ENCODE measurements around the gene ZNF783. TPM values are rescaled to one million over a fixed set of nuclear protein-coding genes. Genes with fewer than 3 reads are reported as not detected.
"Not testable (repeated sequence)": the region's sequence is repeated elsewhere in the genome, so short reads cannot be mapped to it uniquely, and the experiment has no call there.

ZNF783 gene
- total RNA-seq, 1 experiment from 2014 or later = 11.9 TPM

DNA sequence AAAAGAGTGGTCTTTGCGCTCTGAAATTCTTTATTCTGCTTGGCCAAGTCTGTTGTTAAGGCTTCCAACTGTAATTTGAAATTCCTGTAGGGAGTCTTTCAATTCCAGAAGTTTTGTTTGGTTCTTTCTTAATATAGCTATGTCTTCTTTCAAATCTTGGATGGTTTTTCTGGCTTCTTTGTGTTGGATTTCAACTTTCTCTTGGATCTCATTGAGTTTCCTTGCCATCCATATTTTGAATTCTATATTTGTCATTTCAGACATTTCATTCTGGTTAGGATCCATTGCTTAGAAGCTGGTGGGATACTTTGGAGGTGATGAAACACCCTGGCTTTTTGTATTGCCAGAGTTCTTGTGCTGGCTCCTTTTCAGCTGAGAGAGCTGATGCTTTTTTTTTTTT lies 55.5 kb downstream of the ZNF783 start:
- Histone ChIP-seq H3K4me3 (no peak overlapping the region), H3K9me3 (replicated peaks) (no peaks in the 10 kb centered on the region), H3K36me3 (no peaks in the 10 kb centered on the region), H3K27me3 (peaks cover 5% of the 10 kb centered on the region; the same call in 1 of the 2 replicates), H3K4me1 (no peaks in the 10 kb centered on the region), H3K27ac (no peak overlapping the region)
- DNase-seq = no peak

DNA sequence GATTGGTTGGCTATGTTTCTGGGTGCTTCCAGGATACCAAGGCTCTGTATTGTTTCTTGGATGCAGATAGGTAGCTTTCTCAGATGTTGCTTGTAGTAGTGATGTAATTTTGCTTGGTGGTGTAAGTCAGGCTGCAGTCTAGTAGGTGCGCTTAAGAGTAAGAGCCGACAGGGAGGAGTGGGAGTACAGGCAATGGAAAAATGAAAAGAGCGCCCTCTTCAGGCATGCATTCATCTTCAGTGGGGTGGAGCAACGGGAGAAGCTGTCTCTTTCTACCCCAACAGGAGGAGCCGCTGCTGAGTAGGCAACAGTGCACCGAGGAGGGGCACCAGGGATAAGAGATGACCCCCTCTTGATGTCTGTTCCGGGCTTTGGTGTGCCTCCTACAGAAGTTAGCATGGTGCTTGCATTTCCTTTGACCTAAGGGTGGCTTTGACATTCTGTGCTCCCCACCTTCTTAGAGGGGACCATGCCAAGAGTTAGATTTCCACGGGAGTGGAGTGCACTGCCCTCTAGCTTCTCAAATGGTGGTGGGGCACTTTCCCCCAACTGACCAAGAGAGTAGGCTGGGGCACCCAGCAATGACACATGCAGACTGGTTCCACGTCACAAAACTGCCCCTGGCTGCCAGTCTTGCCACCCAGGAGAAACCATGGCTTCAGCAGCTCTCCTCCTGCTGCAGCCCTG lies 56.1 kb downstream of the ZNF783 start:
- peak in 1 of 2 experiments; percentile 21 for DNase-seq
- H3K4me1 ChIP-seq = no peaks in the 10 kb centered on the region
- H3K27me3 ChIP-seq = peaks cover 5% of the 10 kb centered on the region; the same call in 1 of the 2 replicates
- H3K36me3 ChIP-seq = no peaks in the 10 kb centered on the region
- no peak overlapping the region for H3K4me3 ChIP-seq
- H3K9me3 ChIP-seq (replicated peaks) = no peaks in the 10 kb centered on the region
- no peak overlapping the region for H3K27ac ChIP-seq

DNA sequence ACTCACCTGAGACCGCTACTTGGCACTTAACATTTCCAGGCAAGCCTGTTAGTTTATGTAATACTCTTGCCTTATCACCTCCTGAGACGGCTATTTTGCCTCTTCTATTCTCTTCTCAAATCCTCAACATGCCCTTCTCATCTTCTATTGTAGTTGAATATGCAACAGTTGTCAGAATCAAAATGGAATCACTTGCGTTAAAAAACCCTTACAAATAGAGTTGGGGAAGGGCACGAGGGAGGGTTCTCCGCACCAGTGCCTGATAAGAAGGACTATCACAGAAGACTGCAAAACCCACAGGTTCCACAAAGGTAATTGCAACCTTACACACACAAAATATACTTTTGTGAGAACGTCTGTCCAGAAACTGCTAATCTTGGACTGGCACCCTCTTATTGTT lies 57.4 kb downstream of the ZNF783 start:
- peaks cover 5% of the 10 kb centered on the region; the same call in 1 of the 2 replicates for H3K27me3 ChIP-seq
- H3K27ac ChIP-seq = no peak overlapping the region
- DNase-seq = no peak
- no peaks in the 10 kb centered on the region for H3K9me3 ChIP-seq (replicated peaks)
- no peaks in the 10 kb centered on the region for H3K36me3 ChIP-seq
- H3K4me1 ChIP-seq = no peaks in the 10 kb centered on the region
- no peak overlapping the region for H3K4me3 ChIP-seq

DNA sequence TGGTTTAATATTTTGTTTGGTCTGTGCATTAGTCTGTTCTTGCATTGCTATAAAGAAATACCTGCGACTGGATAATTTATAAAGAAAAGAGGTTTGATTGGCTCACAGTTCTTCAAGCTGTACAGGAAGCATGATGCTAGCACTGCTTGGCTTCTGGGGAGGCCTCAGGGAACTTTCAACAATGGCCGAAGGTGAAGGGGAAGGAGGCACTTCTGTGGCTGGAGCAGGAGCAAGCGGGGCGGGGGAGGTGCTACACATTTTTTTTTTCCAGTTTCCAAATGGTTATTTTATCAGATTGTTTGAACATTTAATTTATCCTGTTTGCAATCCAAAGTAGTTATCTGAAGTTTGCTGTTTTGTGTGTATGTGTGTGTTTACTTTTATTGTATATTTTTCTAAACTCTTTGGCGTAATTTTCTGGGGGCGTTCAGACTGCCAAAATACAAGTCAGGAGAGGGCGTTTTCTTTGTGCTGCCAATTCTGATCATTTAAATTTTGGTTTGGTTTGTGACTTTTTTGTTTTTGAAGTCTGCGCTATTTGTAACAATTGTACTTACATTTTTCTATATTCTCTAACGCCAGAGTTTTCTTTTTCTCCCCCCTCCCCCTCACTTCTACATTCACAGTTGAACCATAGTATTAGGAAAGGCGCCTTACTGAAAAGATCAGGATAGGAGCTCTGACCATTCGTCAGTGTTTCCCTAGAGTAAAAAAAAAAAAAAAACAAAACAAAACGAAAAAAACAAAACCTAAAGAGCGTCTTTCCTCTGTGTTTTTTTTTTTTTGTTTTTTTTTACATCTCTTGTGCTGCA lies 58.5 kb downstream of the ZNF783 start:
- Histone ChIP-seq H3K9me3 (replicated peaks) (peaks cover 5% of the 10 kb centered on the region), H3K27me3 (peaks cover 5% of the 10 kb centered on the region; the same call in 1 of the 2 replicates), H3K4me3 (no peak overlapping the region), H3K4me1 (no peaks in the 10 kb centered on the region), H3K27ac (no peak overlapping the region), H3K36me3 (no peaks in the 10 kb centered on the region)
- DNase-seq = no peak

DNA sequence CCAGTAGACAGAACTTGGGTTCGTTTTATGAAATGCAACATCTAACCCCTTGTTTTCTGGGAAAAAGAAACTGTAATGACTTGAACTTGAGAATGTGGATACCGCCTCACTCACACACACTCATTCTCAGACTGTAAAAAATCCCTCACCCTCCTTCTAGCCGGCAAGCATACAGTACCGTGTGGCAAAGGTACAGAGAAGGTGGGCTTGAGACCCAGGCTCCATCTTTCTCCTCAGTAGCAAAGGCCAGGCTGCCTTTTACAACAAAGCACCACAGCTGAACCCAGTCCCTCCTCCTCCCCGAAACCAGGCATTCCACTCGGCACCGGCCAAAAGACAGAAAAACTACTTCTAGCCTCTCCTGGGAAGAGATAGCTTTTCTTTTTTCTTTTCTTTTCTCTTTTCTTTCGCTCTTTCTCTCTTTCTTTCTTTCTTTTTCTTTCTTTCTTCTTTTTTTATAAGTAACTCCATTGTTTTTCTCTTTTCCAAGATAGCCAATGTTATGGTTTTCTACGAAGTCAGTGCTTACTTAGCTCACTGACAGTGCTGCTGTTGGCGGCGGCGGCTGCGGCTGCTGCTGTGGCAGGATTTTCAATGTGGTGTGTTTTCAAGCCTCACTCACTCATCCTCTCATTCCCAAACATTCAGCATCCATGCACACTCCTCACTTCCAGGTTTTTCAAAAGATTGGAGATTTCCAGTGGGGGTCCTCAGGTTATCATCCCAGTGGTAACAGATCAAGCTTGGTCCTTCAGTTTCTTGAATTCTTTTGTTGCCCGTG lies 59.3 kb downstream of the ZNF783 start:
- not testable (repeated sequence) for DNase-seq; H3K27ac ChIP-seq; H3K9me3 ChIP-seq (replicated peaks); H3K27me3 ChIP-seq; H3K36me3 ChIP-seq; H3K4me1 ChIP-seq
- H3K4me3 ChIP-seq = peak overlapping the region; percentile 34

DNA sequence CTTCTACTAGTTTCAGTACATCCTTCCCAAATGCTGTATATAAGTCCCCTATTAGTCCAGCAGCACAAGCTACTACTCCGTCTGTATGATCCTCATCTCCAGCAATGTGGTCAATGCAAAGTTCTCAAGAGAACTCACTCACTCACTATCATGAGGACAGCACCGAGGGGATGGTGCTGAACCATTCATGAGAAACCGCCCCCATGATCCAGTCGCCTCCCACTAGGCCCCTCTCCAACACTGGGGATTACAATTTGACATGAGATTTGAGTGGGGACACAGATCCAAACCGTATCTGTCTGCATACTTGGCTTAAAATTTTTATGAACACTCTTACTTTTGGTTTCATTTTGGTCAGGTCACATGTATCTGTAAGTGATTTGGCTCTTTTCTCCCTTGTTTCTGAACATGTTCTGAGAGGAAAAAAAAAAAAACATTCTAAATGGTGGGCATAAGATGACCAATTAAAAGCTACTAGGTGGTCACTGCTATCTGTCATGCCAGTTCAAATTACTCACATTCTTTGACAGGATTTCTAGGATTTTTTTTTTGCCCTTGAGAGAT lies 60.1 kb downstream of the ZNF783 start:
- H3K27ac ChIP-seq = no peak overlapping the region
- H3K36me3 ChIP-seq = no peaks in the 10 kb centered on the region
- H3K27me3 ChIP-seq = peaks cover 5% of the 10 kb centered on the region; the same call in 1 of the 2 replicates
- peaks cover 7% of the 10 kb centered on the region for H3K9me3 ChIP-seq (replicated peaks)
- H3K4me1 ChIP-seq = no peaks in the 10 kb centered on the region
- H3K4me3 ChIP-seq = peak overlapping the region; percentile 34
- no peak for DNase-seq

DNA sequence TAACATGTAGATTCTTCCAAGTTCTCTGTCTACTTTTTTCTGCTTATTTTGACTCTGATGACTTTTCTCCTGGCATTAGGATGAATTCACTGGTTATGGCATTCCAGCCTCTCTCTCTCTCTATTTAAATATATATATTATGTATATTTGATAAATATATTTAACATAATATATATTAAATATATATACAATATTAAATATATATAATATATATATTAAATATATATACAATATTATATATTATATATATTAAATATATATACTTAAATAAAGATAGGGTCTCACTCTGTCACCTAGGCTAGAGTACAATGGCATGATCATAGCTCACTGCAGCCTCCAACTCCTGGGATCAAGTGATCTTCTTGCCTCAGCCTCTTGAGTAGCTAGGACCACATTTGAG lies 60.7 kb downstream of the ZNF783 start:
- Histone ChIP-seq H3K9me3 (replicated peaks) (peaks cover 7% of the 10 kb centered on the region), H3K36me3 (no peaks in the 10 kb centered on the region), H3K4me3 (no peak overlapping the region), H3K27me3 (peaks cover 5% of the 10 kb centered on the region; the same call in 1 of the 2 replicates), H3K27ac (no peak overlapping the region), H3K4me1 (no peaks in the 10 kb centered on the region)
- DNase-seq = no peak

DNA sequence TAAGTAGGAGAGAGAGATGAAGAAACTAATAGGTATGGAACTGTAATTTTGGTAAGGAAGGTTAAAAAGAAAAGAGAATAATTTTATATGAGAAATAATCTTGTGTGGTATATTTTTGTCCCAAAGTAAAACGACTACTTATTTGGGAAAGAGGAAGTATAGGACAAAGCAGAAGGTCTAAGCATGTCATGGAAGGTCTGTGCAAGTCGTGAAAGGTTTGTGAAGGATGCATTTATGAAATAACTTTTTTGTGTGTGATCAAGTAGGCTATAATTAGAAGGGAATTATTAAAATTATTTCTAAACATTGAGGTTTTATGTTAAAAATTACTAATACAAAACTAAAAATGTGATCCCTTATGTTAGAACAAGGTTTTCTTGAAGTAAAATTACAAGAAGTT lies 63.3 kb downstream of the ZNF783 start:
- H3K27me3 ChIP-seq = no peaks in the 10 kb centered on the region
- H3K9me3 ChIP-seq (replicated peaks) = peaks cover 7% of the 10 kb centered on the region
- H3K27ac ChIP-seq = no peak overlapping the region
- H3K36me3 ChIP-seq = no peaks in the 10 kb centered on the region
- no peak overlapping the region for H3K4me3 ChIP-seq
- no peaks in the 10 kb centered on the region for H3K4me1 ChIP-seq
- no peak for DNase-seq

DNA sequence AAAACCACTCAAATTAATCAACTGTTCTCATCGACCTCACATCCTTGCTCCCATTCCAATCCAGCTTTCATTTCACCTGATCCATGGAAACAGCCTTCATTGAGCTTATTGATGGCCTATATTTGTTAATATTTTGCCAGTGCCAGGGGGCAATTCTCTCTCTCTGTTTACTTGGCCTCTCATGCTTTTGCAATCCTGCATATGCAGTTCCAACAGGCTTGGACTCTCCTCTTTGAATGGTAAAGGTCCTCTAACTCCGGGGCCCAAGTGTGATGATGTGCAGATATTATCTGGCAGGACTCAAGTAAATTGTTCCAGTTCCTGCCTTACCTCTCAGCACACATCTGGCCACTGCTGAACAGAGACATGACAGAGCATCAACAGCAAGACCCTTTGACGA lies 67.3 kb downstream of the ZNF783 start:
- Histone ChIP-seq H3K27ac (no peak overlapping the region), H3K4me1 (no peaks in the 10 kb centered on the region), H3K27me3 (no peaks in the 10 kb centered on the region), H3K9me3 (replicated peaks) (peaks cover 7% of the 10 kb centered on the region), H3K36me3 (no peaks in the 10 kb centered on the region), H3K4me3 (no peak overlapping the region)
- DNase-seq = no peak

DNA sequence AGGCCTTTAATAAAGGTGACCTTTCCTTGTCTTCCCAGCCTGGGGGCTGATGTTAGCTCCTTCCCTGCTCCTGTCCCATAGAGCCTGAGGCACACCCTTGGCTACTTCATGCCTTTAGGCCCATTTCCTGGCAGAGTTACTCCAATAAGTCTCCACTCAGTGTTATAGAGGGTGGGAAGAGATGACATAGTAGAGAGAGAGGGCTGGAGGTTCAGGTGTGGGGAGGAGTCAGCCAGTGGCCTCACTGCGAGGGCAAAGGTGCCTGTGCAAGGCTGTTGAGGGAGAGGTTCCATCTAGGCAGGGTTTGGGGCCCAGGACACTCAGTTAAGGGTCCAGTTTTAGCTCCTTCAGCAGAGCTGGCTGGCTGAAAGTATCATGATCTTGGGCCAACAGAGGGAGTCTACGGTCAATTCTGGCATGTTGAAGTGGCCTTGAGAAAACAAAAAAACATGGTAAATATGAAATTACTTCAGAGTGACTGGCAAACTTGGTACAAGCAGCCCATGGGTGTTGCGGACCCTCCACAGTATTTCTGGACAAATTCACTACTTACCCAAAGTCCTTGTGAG lies 67.9 kb downstream of the ZNF783 start:
- no peak for DNase-seq
- no peaks in the 10 kb centered on the region for H3K36me3 ChIP-seq
- H3K4me1 ChIP-seq = no peaks in the 10 kb centered on the region
- no peak overlapping the region for H3K4me3 ChIP-seq
- no peak overlapping the region for H3K27ac ChIP-seq
- H3K9me3 ChIP-seq (replicated peaks) = peaks cover 7% of the 10 kb centered on the region
- no peaks in the 10 kb centered on the region for H3K27me3 ChIP-seq

DNA sequence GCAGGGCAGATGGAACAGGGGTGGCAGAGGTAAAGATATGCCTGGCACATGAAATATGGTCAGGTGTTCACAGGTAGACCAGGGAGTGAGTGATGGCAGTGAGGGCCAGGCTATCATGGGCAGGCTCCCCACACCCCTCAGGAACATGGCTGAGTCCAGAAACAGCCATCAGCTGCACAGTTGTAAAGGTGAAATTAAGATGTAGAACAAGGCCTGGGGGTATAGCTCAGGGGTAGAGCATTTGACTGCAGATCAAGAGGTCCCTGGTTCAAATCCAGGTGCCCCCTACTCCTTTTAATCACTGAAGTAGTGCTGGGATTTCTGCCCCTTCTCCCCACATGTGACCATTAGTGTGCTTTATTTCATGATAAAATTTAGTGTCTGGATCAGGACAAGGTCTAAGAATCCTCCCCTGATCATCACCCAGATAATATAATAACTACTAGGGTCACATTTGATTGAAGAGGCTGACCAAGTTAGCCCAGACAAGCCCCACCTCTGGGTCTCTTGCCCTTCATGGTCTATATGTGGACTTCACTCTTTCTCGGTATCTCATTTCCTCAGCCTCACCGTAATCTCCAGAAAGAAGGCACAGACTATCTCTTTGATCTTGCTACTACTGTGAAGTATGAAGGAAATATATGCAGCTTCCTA lies 69.0 kb downstream of the ZNF783 start:
- DNase-seq = no peak

DNA sequence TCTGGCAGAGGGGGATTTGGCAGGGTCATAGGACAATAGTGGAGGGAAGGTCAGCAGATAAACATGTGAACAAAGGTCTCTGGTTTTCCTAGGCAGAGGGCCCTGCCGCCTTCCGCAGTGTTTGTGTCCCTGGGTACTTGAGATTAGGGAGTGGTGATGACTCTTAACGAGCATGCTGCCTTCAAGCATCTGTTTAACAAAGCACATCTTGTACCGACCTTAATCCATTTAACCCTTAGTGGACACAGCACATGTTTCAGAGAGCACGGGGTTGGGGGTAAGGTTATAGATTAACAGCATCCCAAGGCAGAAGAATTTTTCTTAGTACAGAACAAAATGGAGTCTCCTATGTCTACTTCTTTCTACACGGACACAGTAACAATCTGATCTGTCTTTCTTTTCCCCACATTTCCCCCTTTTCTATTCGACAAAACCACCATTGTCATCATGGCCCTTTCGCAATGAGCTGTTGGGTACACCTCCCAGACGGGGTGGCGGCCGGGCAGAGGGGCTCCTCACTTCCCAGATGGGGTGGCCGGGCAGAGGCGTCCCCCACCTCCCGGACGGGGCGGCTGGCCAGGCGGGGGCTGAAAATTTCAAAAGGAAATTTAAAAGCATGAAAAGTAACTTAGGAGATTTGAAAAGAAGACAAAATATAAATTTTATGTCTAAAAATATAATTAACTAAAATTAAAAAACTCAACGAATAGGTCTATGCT lies 70.8 kb downstream of the ZNF783 start:
- DNase-seq; H3K36me3 ChIP-seq; H3K9me3 ChIP-seq (replicated peaks); H3K27me3 ChIP-seq; H3K4me1 ChIP-seq; H3K4me3 ChIP-seq; H3K27ac ChIP-seq: not testable (repeated sequence)

More for the DNA sequence above, 69.0 kb downstream of the ZNF783 start:
- H3K9me3 ChIP-seq (replicated peaks) = no peaks in the 10 kb centered on the region
- no peak overlapping the region for H3K27ac ChIP-seq
- H3K4me1 ChIP-seq = no peaks in the 10 kb centered on the region
- no peak overlapping the region for H3K4me3 ChIP-seq
- H3K27me3 ChIP-seq = no peaks in the 10 kb centered on the region
- H3K36me3 ChIP-seq = no peaks in the 10 kb centered on the region

DNA sequence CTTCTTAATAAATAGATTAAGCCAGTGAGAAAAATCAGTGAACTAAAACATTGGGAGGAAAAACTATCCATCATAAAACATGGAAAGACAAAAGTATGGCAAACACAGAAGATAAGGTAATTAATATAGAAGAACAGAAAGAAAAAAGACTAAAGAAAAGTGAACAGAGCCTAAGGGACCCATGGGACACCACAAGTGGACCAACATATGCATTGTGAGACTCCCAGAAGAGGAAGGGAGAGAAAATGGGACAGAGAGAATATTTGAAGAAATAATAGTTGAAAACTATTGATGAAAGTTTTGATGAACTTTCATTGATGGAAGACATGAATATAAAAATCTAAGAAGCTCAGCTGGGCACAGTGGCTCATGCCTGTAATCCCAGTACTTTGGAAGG lies 71.3 kb downstream of the ZNF783 start:
- Histone ChIP-seq H3K4me1 (no peaks in the 10 kb centered on the region), H3K4me3 (no peak overlapping the region), H3K27ac (no peak overlapping the region), H3K9me3 (replicated peaks) (no peaks in the 10 kb centered on the region), H3K36me3 (no peaks in the 10 kb centered on the region), H3K27me3 (no peaks in the 10 kb centered on the region)
- no peak for DNase-seq
